Calu3 (cell line): ENCODE results near the gene GRAMD1A. TPM values are rescaled to one million over a fixed set of nuclear protein-coding genes. Genes with fewer than 3 reads are reported as not detected.
"Not testable (repeated sequence)": the region's sequence is repeated elsewhere in the genome, so short reads cannot be mapped to it uniquely, and the experiment has no call there.

ENCODE experiments used
- BruUV-seq: library from RNA; stranded (reverse); fragments of 400-500 nt; replicated peaks from 2 replicates; lab custom pipeline; 2021; lab: Mats Ljungman, UMichigan
- CTCF ChIA-PET: fragments of 300-600 bp; sonication (Branson Sonifier 250); formaldehyde crosslinking; loops from one replicate; lab custom pipeline; 2022; ENCODE audit warnings: antibody characterized with exemption; lab: Charles Lee
- DNase-seq: peaks from one replicate; pipeline ENCODE4 v3.0.0; 2022
- H3K27ac Mint-ChIP-seq: one replicate; pipeline ENCODE4 v1.8.0; 2022; ENCODE audit warnings: mixed read lengths; ENCODE audit not compliant: unreplicated experiment
- H3K27me3 Mint-ChIP-seq: one replicate; pipeline ENCODE4 v1.8.0; 2022; ENCODE audit warnings: mixed read lengths; ENCODE audit not compliant: unreplicated experiment
- H3K36me3 Mint-ChIP-seq: one replicate; pipeline ENCODE4 v1.8.0; 2022; ENCODE audit warnings: mild to moderate bottlenecking, moderate library complexity, mixed read lengths; ENCODE audit not compliant: insufficient read depth, unreplicated experiment
- H3K4me1 Mint-ChIP-seq: one replicate; pipeline ENCODE4 v1.8.0; 2022; ENCODE audit warnings: mild to moderate bottlenecking, low read depth, mixed read lengths; ENCODE audit not compliant: unreplicated experiment
- H3K4me3 Mint-ChIP-seq: one replicate; pipeline ENCODE4 v1.8.0; 2022; ENCODE audit warnings: mild to moderate bottlenecking, low read depth, moderate library complexity, mixed read lengths; ENCODE audit not compliant: unreplicated experiment
- H3K9me3 Mint-ChIP-seq: one replicate; pipeline ENCODE4 v1.8.0; 2022; ENCODE audit warnings: low read depth, mixed read lengths; ENCODE audit not compliant: unreplicated experiment
- CTCF ChIP-seq: fragments of 200-600 bp; IDR thresholded peaks from one replicate; pipeline ENCODE4 v1.8.0; 2022; ENCODE audit warnings: antibody characterized with exemption; ENCODE audit not compliant: unreplicated experiment
- intact Hi-C: fragments of 100-400 bp; cut with micrococcal nuclease; formaldehyde crosslinking; loops from one replicate; pipeline ENCODE4 v1.10.0; 2022; ENCODE audit not compliant: unreplicated experiment
- total RNA-seq: library from RNA; stranded (reverse); gene quantifications from 2 replicates; pipeline ENCODE4 v1.2.3, GENCODE V29; 2022

Gene GRAMD1A
- total RNA-seq, 1 experiment from 2014 or later: 126 TPM

- Mint-ChIP-seq H3K27me3 (no peaks in the 10 kb centered on the region), H3K36me3 (no peaks in the 10 kb centered on the region), H3K9me3 (peaks cover 4% of the 10 kb centered on the region), H3K4me3 (no peak overlapping the region), H3K27ac (no peak overlapping the region), H3K4me1 (peaks cover 18% of the 10 kb centered on the region)
- intact Hi-C loops: no loop called here
- BruUV-seq: no TSS peak
- no peak for TF ChIP-seq CTCF
- CTCF ChIA-PET: interaction anchor here (0.6 kb wide), 1 partner anchor 11 kb away, joined by 8 read pairs; the partner anchor contains the start of gene GRAMD1A
- no peak for DNase-seq
Observed at GRCh38 chr19:34989298-34989697, 10.8 kb upstream of the GRAMD1A start.

- CTCF ChIA-PET: no interaction called here
- intact Hi-C loops: no loop called here
- no peaks in the 10 kb centered on the region for H3K36me3 Mint-ChIP-seq
Observed at GRCh38 chr19:34990578-34991192, 9.4 kb upstream of the GRAMD1A start.

GRCh38 chr19:34991542-34992333 is 8.4 kb upstream of the GRAMD1A start:
- intact Hi-C loops: no loop called here
- Mint-ChIP-seq H3K4me3 (no peak overlapping the region), H3K27ac (no peak overlapping the region), H3K4me1 (peaks cover 29% of the 10 kb centered on the region), H3K36me3 (peaks cover 9% of the 10 kb centered on the region), H3K9me3 (no peaks in the 10 kb centered on the region), H3K27me3 (no peaks in the 10 kb centered on the region)
- TF ChIP-seq CTCF: no peak
- CTCF ChIA-PET: no interaction called here
- DNase-seq: no peak
- BruUV-seq: no TSS peak

More at GRCh38 chr19:34990578-34991192, 9.4 kb upstream of the GRAMD1A start:
- Mint-ChIP-seq H3K4me3 (no peak overlapping the region), H3K27me3 (no peaks in the 10 kb centered on the region), H3K4me1 (peaks cover 27% of the 10 kb centered on the region), H3K9me3 (no peaks in the 10 kb centered on the region), H3K27ac (no peak overlapping the region)
- DNase-seq: no peak
- no TSS peak for BruUV-seq
- TF ChIP-seq CTCF: no peak

- H3K36me3 Mint-ChIP-seq, H3K9me3 Mint-ChIP-seq, H3K27me3 Mint-ChIP-seq, intact Hi-C loops, H3K27ac Mint-ChIP-seq, BruUV-seq, DNase-seq, H3K4me3 Mint-ChIP-seq: not testable (repeated sequence)
- CTCF ChIA-PET: interaction anchor here (1.0 kb wide), 1 partner anchor 17 kb away, joined by 3 read pairs; no protein-coding TSS in a partner anchor
- peaks cover 29% of the 10 kb centered on the region for H3K4me1 Mint-ChIP-seq
Observed at GRCh38 chr19:34992582-34992981, 7.5 kb upstream of the GRAMD1A start.
